HG03097 (cell line): ENCODE data around the gene CD7.
"Not testable (repeated sequence)": the region's sequence is repeated elsewhere in the genome, so short reads cannot be mapped to it uniquely, and the experiment has no call there.

ENCODE experiments used
- ATAC-seq: cut with Tn5 transposase; IDR thresholded peaks from one replicate; pipeline ENCODE4 v1.9.1; 2021; ENCODE audit not compliant: unreplicated experiment, low FRiP score

CD7 gene

DNA sequence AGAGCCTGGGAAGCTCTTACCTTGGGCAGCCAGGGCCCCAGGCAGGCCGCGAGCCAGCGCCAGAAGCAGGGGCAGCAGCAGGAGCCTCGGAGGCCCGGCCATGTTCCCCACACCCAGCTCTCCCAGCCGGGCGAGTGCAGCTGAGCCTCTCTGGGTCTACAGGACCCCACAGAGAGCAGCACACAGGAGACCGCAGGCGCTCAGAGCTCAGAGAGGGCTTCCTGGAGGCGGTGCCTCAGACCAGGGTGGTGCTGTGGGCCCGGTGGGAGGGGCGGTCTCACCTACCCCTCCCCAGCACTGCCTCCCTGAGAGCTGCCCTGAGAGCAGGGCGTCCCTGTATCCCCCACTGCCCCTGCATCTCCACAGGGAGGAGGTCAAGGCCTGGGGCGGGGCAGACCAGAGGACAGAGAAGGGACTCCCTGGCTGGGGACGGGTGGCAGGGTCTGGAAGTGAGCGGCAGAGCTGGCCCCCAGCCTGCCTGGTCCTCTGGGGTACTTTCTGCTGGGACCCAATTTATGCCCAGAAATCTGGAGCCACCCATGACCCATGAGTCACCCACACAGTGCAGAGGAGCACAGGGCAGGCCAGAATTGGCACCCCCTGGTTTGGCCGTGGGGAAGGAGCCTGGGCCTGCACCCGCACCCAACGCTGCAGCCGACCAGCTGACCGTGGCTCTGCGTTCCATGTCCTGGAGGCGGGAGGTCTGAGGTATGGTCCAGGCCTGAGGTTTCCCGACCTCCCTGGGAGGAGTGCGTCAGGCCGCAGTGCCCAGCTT lies at the start of gene CD7:
CD7 (minus strand) TSS at position 215 of the 775 bp plus-strand sequence; CDS start at position 102, 113 bp downstream.
- ATAC-seq: no peak

- no peak for ATAC-seq
These were observed 49.3 kb upstream of the CD7 start for GRCh38 chr17:82366749-82367148.

GRCh38 chr17:82365606-82366295 lies 48.3 kb upstream of the CD7 start:
- ATAC-seq: no peak

DNA sequence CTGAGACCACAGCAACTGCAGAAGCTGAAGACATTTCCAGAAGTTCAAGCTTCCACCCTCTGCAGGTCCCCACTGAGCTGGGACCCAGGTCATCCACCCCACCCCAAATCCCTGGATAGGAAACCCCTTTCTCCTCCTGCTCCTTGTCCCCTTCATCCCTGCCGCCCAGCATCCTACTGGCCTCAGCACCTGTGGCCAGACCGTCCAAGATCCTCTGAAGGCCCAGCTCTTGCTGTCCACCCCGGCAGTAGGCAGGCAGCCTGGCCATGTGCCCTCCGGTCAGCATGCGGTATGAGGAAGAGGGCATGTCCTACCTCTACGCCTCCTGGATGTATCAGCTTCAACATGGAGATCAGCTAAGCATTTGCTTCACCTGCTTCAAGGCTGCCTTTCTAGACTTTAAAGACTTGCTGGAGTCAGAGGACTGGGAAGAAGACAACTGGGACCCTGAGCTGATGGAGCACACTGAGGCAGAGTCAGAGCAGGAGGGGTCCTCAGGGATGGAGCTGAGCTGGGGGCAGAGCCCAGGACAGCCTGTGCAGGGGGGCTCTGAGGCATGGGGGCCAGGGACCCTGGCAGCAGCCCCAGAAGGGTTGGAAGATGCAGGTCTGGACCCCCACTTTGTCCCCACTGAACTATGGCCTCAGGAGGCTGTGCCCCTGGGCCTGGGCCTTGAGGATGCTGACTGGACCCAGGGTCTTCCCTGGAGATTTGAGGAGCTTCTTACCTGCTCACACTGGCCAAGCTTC lies 44.7 kb upstream of the CD7 start:
- ATAC-seq: no peak

- not testable (repeated sequence) for ATAC-seq
These were observed 42.2 kb upstream of the CD7 start for GRCh38 chr17:82359451-82360074.

GRCh38 chr17:82358465-82359350 lies 41.3 kb upstream of the CD7 start, which contains the start of gene TEX19:
TSS of gene TEX19 (plus strand) at chr17:82359247. CDS start at chr17:82362151, 2,904 bp downstream.
- no peak for ATAC-seq

- ATAC-seq: no peak
These were observed 40.0 kb upstream of the CD7 start for GRCh38 chr17:82357394-82357793.

DNA sequence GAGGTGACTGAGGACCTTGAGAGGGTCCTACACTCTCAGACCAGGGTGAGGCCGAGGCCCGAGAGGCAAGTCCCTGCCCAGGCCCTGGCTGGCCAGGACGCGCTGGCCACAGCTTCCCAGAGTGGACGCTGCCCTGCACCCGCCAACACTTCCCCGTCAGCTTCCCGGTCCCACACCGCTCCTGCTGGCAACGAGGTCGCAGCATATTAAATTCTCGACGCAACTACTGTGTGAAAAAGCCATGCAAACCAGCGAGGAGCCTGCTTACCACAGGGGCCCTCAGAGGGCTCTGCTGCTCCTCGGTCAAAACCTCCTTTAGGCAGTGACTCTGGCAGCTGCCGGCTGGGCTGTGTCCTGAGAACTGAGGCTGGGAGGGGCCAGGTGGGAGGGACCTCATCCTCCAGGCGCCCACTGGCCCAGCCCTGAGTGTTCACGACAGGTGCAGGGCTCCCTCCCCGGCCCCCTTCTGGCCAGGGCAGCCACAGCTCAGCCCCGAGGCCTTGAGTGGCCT lies 39.5 kb upstream of the CD7 start:
- no peak for ATAC-seq

DNA sequence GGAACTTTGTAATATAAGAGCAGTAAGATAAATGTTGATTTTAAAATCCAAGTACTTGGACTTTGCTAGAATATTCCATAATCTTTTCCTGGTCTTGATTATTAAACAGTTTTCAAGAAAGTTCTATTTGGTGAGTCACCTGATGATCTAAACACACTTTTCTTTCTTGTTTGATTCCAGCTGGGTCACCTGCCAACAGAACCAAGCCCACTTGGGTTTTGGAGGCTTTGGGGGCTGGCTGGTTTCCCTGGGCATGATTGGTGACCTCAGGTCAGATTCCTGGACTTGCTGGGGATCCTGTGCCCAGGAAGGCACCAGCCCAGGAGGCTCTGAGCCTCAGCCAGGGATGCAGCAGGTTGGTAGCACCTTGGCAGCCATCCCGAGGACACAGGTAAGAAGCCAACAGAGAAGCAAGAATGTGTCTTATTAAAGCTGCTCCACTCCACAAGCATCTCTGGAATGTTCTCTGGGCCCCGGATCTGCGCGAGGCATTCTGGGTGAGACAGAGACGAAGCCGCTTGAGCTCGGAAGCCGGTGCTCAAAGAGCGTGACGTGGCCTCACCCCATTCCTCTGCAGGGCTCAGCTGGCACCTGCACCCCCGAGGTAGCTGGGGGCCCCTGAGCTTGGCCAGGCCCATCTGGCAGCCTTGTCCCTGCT lies 38.5 kb upstream of the CD7 start:
- ATAC-seq: no peak

DNA sequence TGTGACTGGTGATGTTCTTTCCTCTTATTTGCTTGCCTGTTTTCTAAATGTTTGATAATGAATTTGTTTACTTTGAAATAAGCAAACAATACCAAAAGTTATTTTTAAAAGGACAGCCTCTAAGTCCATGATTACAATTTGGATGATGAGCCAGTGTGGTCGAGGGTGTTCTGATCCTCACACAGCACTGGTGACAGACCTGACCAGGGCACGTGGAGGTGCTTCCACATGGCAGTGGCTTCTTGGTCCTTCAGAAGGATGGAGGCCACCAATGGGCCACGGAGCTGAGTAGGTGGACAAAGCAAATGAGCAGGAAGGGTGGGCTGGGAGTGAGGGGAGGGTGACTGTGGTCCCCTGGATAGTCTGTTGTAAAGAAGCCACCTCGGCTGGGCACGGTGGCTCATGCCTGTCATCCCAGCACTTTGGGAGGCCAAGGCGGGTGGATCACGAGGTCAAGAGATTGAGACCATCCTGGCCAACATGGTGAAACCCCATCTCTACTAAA lies 37.4 kb upstream of the CD7 start:
- ATAC-seq: no peak

DNA sequence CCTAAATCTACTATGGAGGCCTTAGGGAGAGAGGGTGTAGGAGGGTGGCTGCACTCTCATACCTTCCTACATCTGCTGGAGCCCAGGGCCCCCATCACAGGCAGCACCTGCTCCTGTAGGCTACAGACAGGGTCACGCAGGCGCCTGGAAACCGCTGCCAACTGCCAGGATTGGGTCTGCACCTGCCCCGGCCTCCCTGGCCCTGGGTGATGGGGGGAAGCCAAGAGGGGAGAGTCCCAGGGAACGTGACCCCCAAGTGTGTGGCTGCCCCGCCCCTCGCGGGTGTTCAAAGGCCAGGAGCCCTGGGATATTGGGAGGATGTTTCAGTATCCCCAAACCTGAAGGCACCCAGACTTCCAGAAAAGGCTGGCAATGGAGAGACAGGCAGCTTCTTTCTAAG lies 36.1 kb upstream of the CD7 start:
- no peak for ATAC-seq

- peak; percentile 32 for ATAC-seq
These were observed 34.5 kb upstream of the CD7 start for GRCh38 chr17:82351713-82352488.

DNA sequence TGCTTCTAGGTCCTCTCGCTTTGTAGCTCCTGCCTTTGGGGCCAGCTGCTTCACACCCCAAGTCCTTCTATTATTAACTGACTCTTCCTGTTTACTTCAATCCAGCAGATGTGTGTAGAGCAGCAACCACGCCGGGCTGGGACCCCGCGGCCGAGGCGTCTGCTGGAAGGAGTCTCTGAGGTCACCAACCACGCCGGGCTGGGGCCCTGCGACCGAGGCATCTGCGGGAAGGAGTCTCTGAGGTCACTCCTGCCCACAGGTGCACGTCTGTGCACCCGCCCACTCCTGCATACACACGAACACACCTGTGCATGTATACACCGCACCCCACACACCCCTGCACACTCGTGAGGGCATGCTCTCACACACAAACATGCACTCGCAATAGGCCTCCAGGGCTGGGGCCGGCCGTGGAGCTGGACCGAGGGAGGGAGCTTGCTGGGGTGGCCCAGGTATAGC lies 33.9 kb upstream of the CD7 start:
- ATAC-seq: peak; percentile 66

DNA sequence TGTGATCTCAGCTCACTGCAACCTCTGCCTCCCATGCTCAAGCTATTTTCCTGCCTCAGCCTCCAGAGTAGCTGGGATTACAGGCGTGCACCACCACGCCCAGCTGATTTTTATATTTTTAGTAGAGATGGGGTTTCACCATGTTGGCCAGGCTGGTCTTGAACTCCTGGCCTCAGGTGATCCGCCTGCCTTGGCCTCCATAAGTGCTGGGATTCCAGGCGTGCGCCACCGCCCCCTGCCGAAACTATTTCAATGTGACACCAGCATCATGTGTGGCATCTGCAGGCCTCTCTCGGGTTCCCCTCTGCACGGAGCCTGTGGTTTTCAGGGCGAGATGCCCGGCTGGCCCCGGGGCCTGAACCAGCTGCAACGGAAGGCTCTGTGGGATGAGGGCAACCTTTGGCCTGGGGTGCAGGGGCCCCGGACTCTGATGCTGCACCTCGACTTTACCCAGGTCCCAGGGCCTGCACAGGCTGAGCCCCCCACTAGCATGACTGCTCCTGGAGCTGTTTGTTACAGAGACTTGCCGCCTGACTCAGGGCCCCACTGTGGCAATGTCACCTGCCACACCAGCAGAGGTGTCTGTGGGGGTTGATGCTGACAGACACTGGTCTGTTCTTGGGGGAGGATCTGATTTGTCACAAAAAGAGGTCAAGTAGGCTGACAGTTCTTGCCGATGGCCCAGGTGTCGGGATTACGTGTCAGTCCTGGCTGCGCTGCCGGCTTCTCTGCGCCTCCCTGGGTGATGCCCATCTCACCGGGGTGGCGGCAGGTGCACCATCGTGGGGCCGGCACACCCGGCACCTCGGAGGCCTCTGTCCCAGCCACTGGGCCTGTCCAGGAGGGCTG lies 33.0 kb upstream of the CD7 start:
- peak; percentile 27 for ATAC-seq

DNA sequence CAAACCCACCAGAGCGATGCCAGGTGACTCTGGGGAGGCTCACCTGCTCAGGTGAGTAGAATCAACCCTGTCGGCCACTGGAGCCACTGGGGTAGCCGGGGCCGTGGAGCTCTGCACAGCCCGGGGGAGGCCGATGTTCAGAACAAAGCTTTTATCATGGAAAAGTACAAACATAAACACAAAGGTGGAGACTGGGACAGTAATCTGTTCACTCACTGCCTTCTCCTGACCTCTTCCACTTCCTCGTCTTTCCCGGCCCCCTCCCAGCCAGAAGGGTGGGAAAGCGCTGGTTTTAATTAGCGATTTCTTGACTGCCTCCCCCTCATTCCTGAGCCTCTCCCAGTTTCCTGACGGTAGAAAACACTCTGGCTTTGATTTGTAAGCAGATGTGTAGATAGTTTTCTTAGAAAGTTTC lies 31.9 kb upstream of the CD7 start:
- ATAC-seq: no peak

- ATAC-seq: no peak
These were observed 31.5 kb upstream of the CD7 start for GRCh38 chr17:82348866-82349265.

- no peak for ATAC-seq
These were observed 31.0 kb upstream of the CD7 start for GRCh38 chr17:82348434-82348833.
